ENCODE data around the gene THUMPD3. TPM values are rescaled to one million over a fixed set of nuclear protein-coding genes. Genes with fewer than 3 reads are reported as not detected.

THUMPD3 gene
- total and polyA plus RNA-seq, 4 donors = 16.9 to 26.2 (median 23.2) TPM

GRCh38 chr3:9332250-9333030 lies 30.4 kb upstream of the THUMPD3 start:
- Histone ChIP-seq H3K36me3 (ENCODE audit: control insufficient read depth in 1 of 2, insufficient read depth in 2 of 2, low read length in 1 of 2) (no peaks in the 10 kb centered on the region), H3K4me1 (ENCODE audit: control insufficient read depth in 1 of 2, insufficient read depth in 2 of 2, low read length in 2 of 2) (peaks cover 0 to 2% of the 10 kb centered on the region in 2 donors), H3K9me3 (ENCODE audit: control insufficient read depth, low read length) (no peaks in the 10 kb centered on the region), H3K4me3 (ENCODE audit: low read length in 2 of 2) (no peak overlapping the region), H3K27ac (ENCODE audit: low read depth in 1 of 2, low read length in 2 of 2) (no peak overlapping the region), H3K27me3 (ENCODE audit: control insufficient read depth in 1 of 2, insufficient read depth in 2 of 2, low read length in 1 of 2) (no peaks in the 10 kb centered on the region)
- intact Hi-C loops (cut with DNase I) = no loop called here
- DNase-seq (no peak), ATAC-seq (ENCODE audit: low FRiP score) (no peak)
- 69 to 79% methylated on average over 6 of the region's 6 CpGs for WGBS, 2 donors

GRCh38 chr3:9339761-9340471 lies 22.9 kb upstream of the THUMPD3 start:
- Histone ChIP-seq H3K4me1 (ENCODE audit: control insufficient read depth in 1 of 2, insufficient read depth in 2 of 2, low read length in 2 of 2) (no peaks in the 10 kb centered on the region), H3K27me3 (ENCODE audit: control insufficient read depth in 1 of 2, insufficient read depth in 2 of 2, low read length in 1 of 2) (no peaks in the 10 kb centered on the region), H3K9me3 (ENCODE audit: control insufficient read depth, low read length) (no peaks in the 10 kb centered on the region), H3K27ac (ENCODE audit: low read depth in 1 of 2, low read length in 2 of 2) (no peak overlapping the region), H3K36me3 (ENCODE audit: control insufficient read depth in 1 of 2, insufficient read depth in 2 of 2, low read length in 1 of 2) (no peaks in the 10 kb centered on the region), H3K4me3 (ENCODE audit: low read length in 2 of 2) (no peak overlapping the region)
- intact Hi-C loops (cut with DNase I) = no loop called here
- ATAC-seq (ENCODE audit: low FRiP score) (no peak), DNase-seq (no peak)
- WGBS, 2 donors = 86 to 92% methylated on average over 1 of the region's 1 CpG

GRCh38 chr3:9340472-9340902 lies 22.4 kb upstream of the THUMPD3 start:
- Histone ChIP-seq H3K27me3 (ENCODE audit: control insufficient read depth in 1 of 2, insufficient read depth in 2 of 2, low read length in 1 of 2) (no peaks in the 10 kb centered on the region), H3K27ac (ENCODE audit: low read depth in 1 of 2, low read length in 2 of 2) (no peak overlapping the region), H3K4me3 (ENCODE audit: low read length in 2 of 2) (no peak overlapping the region), H3K9me3 (ENCODE audit: control insufficient read depth, low read length) (no peaks in the 10 kb centered on the region), H3K36me3 (ENCODE audit: control insufficient read depth in 1 of 2, insufficient read depth in 2 of 2, low read length in 1 of 2) (no peaks in the 10 kb centered on the region), H3K4me1 (ENCODE audit: control insufficient read depth in 1 of 2, insufficient read depth in 2 of 2, low read length in 2 of 2) (no peaks in the 10 kb centered on the region)
- 93% methylated on average over 3 of the region's 3 CpGs for WGBS, 2 donors
- no peak for DNase-seq
- no peak for ATAC-seq (ENCODE audit: low FRiP score)
- intact Hi-C loops (cut with DNase I) = no loop called here

GRCh38 chr3:9342696-9343095 lies 20.2 kb upstream of the THUMPD3 start:
- Histone ChIP-seq H3K4me1 (ENCODE audit: control insufficient read depth in 1 of 2, insufficient read depth in 2 of 2, low read length in 2 of 2) (no peaks in the 10 kb centered on the region), H3K4me3 (ENCODE audit: low read length in 2 of 2) (no peak overlapping the region), H3K36me3 (ENCODE audit: control insufficient read depth in 1 of 2, insufficient read depth in 2 of 2, low read length in 1 of 2) (no peaks in the 10 kb centered on the region), H3K27ac (ENCODE audit: low read depth in 1 of 2, low read length in 2 of 2) (no peak overlapping the region), H3K9me3 (ENCODE audit: control insufficient read depth, low read length) (no peaks in the 10 kb centered on the region), H3K27me3 (ENCODE audit: control insufficient read depth in 1 of 2, insufficient read depth in 2 of 2, low read length in 1 of 2) (no peaks in the 10 kb centered on the region)
- 88 to 97% methylated on average over 4 of the region's 4 CpGs for WGBS, 2 donors
- no peak for ATAC-seq (ENCODE audit: low FRiP score)
- DNase-seq = no peak
- intact Hi-C loops (cut with DNase I) = no loop called here

- H3K36me3 ChIP-seq (ENCODE audit: control insufficient read depth in 1 of 2, insufficient read depth in 2 of 2, low read length in 1 of 2) = no peaks in the 10 kb centered on the region
- H3K4me3 ChIP-seq (ENCODE audit: low read length in 2 of 2) = no peak overlapping the region
- H3K4me1 ChIP-seq (ENCODE audit: control insufficient read depth in 1 of 2, insufficient read depth in 2 of 2, low read length in 2 of 2) = no peaks in the 10 kb centered on the region
- H3K9me3 ChIP-seq (ENCODE audit: control insufficient read depth, low read length) = no peaks in the 10 kb centered on the region
- no peak overlapping the region for H3K27ac ChIP-seq (ENCODE audit: low read depth in 1 of 2, low read length in 2 of 2)
- intact Hi-C loops (cut with DNase I) = no loop called here
- no peak for DNase-seq
- no peaks in the 10 kb centered on the region for H3K27me3 ChIP-seq (ENCODE audit: control insufficient read depth in 1 of 2, insufficient read depth in 2 of 2, low read length in 1 of 2)
- WGBS, 2 donors = 63 to 78% methylated on average over 4 of the region's 4 CpGs
- ATAC-seq (ENCODE audit: low FRiP score) = no peak
Observed at GRCh38 chr3:9343115-9343514, 19.7 kb upstream of the THUMPD3 start.

GRCh38 chr3:9345041-9345440 lies 17.8 kb upstream of the THUMPD3 start:
- Histone ChIP-seq H3K4me3 (ENCODE audit: low read length in 2 of 2) (no peak overlapping the region), H3K4me1 (ENCODE audit: control insufficient read depth in 1 of 2, insufficient read depth in 2 of 2, low read length in 2 of 2) (no peaks in the 10 kb centered on the region), H3K9me3 (ENCODE audit: control insufficient read depth, low read length) (no peaks in the 10 kb centered on the region), H3K27ac (ENCODE audit: low read depth in 1 of 2, low read length in 2 of 2) (no peak overlapping the region), H3K36me3 (ENCODE audit: control insufficient read depth in 1 of 2, insufficient read depth in 2 of 2, low read length in 1 of 2) (no peaks in the 10 kb centered on the region), H3K27me3 (ENCODE audit: control insufficient read depth in 1 of 2, insufficient read depth in 2 of 2, low read length in 1 of 2) (no peaks in the 10 kb centered on the region)
- ATAC-seq (ENCODE audit: low FRiP score) = no peak
- no peak for DNase-seq
- 33 to 47% methylated on average over 1 of the region's 1 CpG for WGBS, 2 donors
- intact Hi-C loops (cut with DNase I) = no loop called here

GRCh38 chr3:9346141-9346540 lies 16.7 kb upstream of the THUMPD3 start:
- no peaks in the 10 kb centered on the region for H3K9me3 ChIP-seq (ENCODE audit: control insufficient read depth, low read length)
- no peaks in the 10 kb centered on the region for H3K36me3 ChIP-seq (ENCODE audit: control insufficient read depth in 1 of 2, insufficient read depth in 2 of 2, low read length in 1 of 2)
- H3K27me3 ChIP-seq (ENCODE audit: control insufficient read depth in 1 of 2, insufficient read depth in 2 of 2, low read length in 1 of 2) = no peaks in the 10 kb centered on the region
- no peak overlapping the region for H3K27ac ChIP-seq (ENCODE audit: low read depth in 1 of 2, low read length in 2 of 2)
- no peaks in the 10 kb centered on the region for H3K4me1 ChIP-seq (ENCODE audit: control insufficient read depth in 1 of 2, insufficient read depth in 2 of 2, low read length in 2 of 2)
- intact Hi-C loops (cut with DNase I) = no loop called here
- WGBS, 2 donors = 93 to 95% methylated on average over 1 of the region's 1 CpG
- no peak for ATAC-seq (ENCODE audit: low FRiP score)
- no peak for DNase-seq
- no peak overlapping the region for H3K4me3 ChIP-seq (ENCODE audit: low read length in 2 of 2)

- Histone ChIP-seq H3K4me1 (ENCODE audit: control insufficient read depth in 1 of 2, insufficient read depth in 2 of 2, low read length in 2 of 2) (no peaks in the 10 kb centered on the region), H3K9me3 (ENCODE audit: control insufficient read depth, low read length) (no peaks in the 10 kb centered on the region), H3K36me3 (ENCODE audit: control insufficient read depth in 1 of 2, insufficient read depth in 2 of 2, low read length in 1 of 2) (no peaks in the 10 kb centered on the region), H3K27ac (ENCODE audit: low read depth in 1 of 2, low read length in 2 of 2) (no peak overlapping the region), H3K4me3 (ENCODE audit: low read length in 2 of 2) (no peak overlapping the region), H3K27me3 (ENCODE audit: control insufficient read depth in 1 of 2, insufficient read depth in 2 of 2, low read length in 1 of 2) (no peaks in the 10 kb centered on the region)
- ATAC-seq (ENCODE audit: low FRiP score) = no peak
- 82 to 86% methylated on average over 5 of the region's 5 CpGs for WGBS, 2 donors
- no peak for DNase-seq
- intact Hi-C loops (cut with DNase I) = no loop called here
Observed at GRCh38 chr3:9347081-9347480, 15.8 kb upstream of the THUMPD3 start.

GRCh38 chr3:9347887-9348286 lies 15.0 kb upstream of the THUMPD3 start:
- Histone ChIP-seq H3K27ac (ENCODE audit: low read depth in 1 of 2, low read length in 2 of 2) (no peak overlapping the region), H3K4me1 (ENCODE audit: control insufficient read depth in 1 of 2, insufficient read depth in 2 of 2, low read length in 2 of 2) (peaks cover 0 to under 1% of the 10 kb centered on the region in 2 donors), H3K4me3 (ENCODE audit: low read length in 2 of 2) (no peak overlapping the region), H3K36me3 (ENCODE audit: control insufficient read depth in 1 of 2, insufficient read depth in 2 of 2, low read length in 1 of 2) (no peaks in the 10 kb centered on the region), H3K27me3 (ENCODE audit: control insufficient read depth in 1 of 2, insufficient read depth in 2 of 2, low read length in 1 of 2) (no peaks in the 10 kb centered on the region), H3K9me3 (ENCODE audit: control insufficient read depth, low read length) (no peaks in the 10 kb centered on the region)
- ATAC-seq (ENCODE audit: low FRiP score) (no peak), DNase-seq (no peak)
- 40 to 47% methylated on average over 2 of the region's 2 CpGs for WGBS, 2 donors
- intact Hi-C loops (cut with DNase I) = no loop called here
